GM18517 (cell line): ENCODE data around the gene NMT1.

Experiments used
- ATAC-seq: cut with Tn5 transposase; IDR thresholded peaks from one replicate; pipeline ENCODE4 v1.9.1; 2021; ENCODE audit warnings: mild to moderate bottlenecking, moderate library complexity; ENCODE audit not compliant: unreplicated experiment

NMT1 gene

DNA sequence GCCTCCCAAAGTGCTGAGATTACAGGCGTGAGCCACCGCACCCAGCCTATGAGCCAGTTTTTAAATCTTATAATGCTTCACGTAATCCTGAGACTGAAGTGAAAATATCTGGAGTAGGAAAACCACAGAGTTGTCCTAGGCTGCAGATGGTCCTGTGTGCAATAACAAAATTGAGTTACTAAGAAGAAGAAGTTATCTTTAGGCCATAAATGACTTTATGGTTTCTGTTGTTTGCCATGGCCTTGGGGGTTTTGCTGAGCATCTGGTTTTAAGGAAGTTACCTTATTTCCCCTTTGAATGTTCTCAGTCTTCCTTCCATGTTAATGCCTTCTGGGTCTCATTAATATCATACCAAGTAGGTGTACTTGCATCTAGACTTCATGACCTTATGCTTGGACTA is 16.5 kb downstream of the NMT1 start:
- no peak for ATAC-seq

DNA sequence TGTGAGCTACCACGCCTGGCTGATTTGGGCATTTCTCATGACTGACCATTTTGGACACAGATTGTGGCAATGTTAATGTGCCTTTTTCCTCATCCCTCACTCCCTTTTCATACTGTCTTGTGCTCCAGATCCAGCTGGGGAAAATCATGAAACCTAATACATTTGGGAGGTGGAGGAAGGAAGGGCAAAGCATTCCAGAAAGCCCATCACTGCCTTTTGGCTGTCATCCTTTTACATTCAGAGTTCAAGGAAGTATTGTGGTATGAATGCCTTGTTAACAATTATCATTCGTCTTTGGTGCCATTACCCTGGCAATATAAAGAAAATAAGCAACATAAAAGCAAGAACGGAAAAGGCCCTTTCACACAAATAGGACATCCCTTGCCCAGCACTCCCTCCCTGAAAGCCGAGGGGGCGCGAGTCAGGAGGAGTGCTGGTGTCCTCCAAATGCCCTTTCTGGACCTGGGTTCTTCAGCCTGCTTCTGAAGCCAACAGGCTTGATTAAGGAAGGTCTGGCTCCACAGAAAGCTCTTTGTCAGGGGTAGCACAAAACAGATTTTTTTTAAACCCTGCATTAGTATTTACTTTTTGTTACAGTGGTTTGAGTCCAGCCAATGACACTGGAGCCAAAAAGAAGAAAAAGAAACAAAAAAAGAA is 20.1 kb downstream of the NMT1 start:
- ATAC-seq, result no peak

DNA sequence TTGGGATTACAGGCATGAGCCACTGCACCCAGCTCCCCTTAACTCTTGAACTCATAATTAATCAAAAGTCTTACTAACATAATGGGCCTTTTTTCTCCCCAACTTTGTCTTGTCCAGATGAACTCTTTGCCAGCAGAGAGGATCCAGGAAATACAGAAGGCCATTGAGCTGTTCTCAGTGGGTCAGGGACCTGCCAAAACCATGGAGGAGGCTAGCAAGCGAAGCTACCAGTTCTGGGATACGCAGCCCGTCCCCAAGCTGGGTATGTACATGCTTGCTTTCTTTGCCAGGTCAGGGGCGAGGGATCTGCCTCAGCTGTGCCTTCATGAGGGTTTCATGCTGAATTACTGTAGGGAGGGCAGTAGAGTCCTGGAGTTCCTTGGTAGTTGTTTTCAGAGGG is 25.3 kb downstream of the NMT1 start:
- no peak for ATAC-seq

DNA sequence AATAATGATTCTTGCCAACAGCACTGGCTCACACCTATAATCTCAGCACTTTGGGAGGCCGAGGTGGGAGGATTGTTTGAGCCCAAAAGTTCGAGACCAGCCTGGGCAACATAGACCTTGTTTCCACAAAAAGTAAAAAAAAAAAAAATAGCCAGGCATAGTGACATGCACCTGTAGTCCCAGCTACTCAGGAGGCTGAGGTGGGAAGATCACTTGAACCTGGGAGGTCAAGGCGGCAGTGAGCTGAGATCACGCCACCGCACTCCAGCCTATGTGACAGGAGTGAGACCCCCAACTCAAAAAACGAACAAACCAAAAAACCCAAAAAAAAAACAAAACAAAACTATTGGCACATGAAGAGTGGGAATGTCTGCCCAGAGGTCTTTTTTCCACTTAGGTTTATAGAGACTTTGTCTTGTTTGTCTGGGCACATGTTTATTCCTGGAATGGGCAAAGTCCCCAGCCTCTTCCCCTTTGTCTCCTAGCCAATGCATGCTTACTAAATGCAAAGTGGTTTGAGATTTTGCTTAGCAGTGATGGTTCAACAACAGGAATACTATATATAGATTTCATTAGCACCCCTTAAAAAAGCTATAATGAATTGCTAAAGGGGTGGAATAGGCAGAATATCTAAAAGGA is 25.9 kb downstream of the NMT1 start:
- ATAC-seq, result no peak

GRCh38 chr17:45087504-45087975 is 26.4 kb downstream of the NMT1 start:
- ATAC-seq, result no peak

GRCh38 chr17:45087978-45088377 is 26.9 kb downstream of the NMT1 start:
- ATAC-seq, result no peak

- ATAC-seq, result no peak
Measured at GRCh38 chr17:45088741-45089140, 27.6 kb downstream of the NMT1 start.

GRCh38 chr17:45090711-45091110 is 29.6 kb downstream of the NMT1 start:
- ATAC-seq, result no peak

DNA sequence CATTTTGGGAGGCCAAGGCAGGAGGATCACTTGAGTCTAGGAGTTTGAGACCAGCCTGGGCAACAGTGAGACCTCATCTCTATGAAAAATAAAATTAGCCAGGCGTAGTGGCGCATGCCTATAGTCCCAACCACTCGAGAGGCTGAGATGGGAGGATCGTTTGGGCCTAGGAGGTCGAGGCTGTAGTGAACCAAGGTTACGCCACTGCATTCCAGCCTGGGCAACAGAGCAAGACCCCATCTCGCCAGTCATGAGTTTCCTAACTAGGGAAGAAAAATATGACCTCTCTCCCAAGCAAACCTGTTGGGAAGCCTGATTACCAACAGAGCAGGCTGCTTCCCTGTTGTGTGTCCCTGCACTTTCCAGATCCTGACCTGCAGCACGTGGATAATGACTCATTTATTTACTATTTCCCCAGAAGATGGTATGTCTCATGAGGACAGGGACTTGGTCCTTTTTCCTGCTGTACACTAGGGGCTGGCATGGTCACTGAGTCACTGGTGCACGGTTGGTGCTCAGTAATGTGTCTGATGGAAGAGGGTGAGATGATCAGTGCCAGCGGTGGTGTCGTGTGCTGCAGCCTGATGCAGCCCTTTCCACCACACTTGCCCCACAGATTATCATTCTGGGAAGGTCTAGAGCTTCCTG is 30.8 kb downstream of the NMT1 start:
- ATAC-seq, result no peak

DNA sequence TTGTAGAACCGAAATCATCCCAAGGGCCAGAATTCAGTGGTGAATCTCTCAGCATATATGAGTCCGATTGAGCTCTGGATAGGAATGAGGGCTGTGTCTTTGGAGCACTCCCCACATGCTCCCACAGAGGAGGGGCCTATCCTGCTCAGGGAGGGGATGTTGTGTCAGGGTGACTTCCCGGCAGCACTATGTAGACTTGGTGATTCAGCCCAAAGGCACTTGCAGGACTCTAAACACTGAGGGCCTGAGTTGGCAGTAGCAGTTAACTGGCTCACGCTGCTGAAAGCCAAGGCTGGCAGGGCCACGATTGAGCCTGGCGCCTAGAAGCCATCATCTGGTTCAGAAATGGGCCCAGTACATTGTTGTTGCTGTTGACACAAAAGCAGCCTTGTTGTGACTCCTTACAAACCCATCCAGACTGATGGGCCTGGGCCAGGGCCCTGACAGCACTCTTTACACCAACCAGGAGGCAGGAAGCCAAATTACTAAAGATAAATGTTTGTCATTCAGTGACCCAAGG is 31.9 kb downstream of the NMT1 start:
- no peak for ATAC-seq

- no peak for ATAC-seq
Measured at GRCh38 chr17:45093444-45094110, 32.5 kb downstream of the NMT1 start.

DNA sequence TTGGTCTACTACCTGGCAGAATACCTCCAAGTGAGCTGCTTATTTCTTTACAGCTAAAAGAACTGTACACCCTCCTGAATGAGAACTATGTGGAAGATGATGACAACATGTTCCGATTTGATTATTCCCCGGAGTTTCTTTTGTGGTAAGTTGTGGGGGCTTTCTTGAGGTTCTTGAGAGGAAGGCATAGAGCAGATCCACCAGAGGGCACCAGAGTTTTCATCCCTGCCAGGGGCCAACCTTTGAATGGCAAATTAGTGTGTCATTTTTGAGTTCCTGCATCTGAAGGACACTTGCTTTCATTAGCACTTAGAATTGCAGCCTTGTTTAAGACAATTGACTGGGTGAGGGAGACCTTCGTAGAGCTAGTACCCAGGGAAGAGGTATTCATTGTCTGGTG is 35.0 kb downstream of the NMT1 start:
- no peak for ATAC-seq

GRCh38 chr17:45096926-45097325 is 35.8 kb downstream of the NMT1 start:
- ATAC-seq, result no peak

GRCh38 chr17:45098081-45098868 is 37.2 kb downstream of the NMT1 start:
- no peak for ATAC-seq

GRCh38 chr17:45098869-45099616 is 37.9 kb downstream of the NMT1 start:
- ATAC-seq, result no peak

DNA sequence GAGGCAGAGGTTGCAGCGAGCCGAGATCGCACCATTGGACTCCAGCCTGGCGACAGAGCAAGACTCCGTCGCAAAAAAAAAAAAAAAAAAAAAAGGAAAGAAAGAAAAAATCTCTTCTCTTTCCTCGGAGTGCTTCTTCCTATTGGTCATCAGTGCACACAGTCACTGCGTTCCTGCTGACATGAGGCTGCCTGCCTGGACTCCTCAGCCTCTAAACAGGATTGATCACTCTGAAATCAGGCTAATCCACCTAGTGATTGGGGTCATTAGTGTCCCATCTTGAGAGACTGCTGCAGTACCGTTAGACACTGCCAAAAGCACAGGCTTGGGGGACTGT is 40.4 kb downstream of the NMT1 start:
- ATAC-seq, result no peak

GRCh38 chr17:45101883-45102811 is 41.0 kb downstream of the NMT1 start:
- ATAC-seq, result no peak

DNA sequence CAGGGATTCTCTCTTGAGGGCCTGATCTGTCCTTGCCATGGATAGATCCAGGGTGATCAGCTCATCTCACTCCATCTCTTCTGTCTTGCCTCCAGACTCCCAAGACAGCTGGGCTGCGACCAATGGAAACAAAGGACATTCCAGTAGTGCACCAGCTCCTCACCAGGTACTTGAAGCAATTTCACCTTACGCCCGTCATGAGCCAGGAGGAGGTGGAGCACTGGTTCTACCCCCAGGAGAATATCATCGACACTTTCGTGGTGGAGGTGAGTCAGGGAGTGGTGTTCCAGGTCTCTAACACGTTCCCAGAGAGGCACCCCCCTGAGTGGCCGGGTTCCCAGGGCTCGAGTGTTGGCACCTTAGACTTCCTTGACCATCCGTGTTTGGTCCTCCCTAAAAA is 41.7 kb downstream of the NMT1 start:
- ATAC-seq, result no peak

DNA sequence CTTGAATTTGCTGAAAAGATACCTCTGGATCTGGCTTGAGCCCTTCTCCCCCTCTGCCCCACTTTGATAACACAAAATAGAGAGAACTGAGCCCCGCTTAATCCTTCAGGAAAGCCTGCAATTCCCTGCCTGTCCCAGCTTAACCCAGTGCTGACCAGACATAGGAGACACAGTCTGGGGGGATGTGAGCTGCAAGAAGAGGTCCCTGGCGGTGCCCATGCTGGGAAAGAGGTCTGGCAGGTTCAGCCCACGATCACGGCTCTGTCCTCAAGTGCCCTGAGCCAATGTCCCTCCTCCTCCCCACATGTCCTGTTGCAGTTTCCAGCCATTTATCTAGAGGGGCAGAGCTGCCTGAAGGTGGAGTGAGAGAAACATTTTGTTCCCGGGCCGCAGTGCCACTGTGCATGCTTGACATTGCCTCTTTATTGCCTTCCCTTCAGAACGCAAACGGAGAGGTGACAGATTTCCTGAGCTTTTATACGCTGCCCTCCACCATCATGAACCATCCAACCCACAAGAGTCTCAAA is 42.2 kb downstream of the NMT1 start:
- ATAC-seq, result no peak
